ENCODE data around the gene CEACAM19. TPM values are rescaled to one million over a fixed set of nuclear protein-coding genes. Genes with fewer than 3 reads are reported as not detected.
"Not testable (repeated sequence)": the region's sequence is repeated elsewhere in the genome, so short reads cannot be mapped to it uniquely, and the experiment has no call there.

CEACAM19 gene
- total RNA-seq, 1 donor from 2014 or later: 4.2 TPM

- DNase-seq: no peak
- intact Hi-C loops (cut with micrococcal nuclease): no loop called here
- ATAC-seq: no peak
Observed at GRCh38 chr19:44692379-44692721, 21.1 kb downstream of the CEACAM19 start.

- DNase-seq: no peak
- intact Hi-C loops (cut with micrococcal nuclease): no loop called here
- ATAC-seq: no peak
Observed at GRCh38 chr19:44694184-44694579, 22.9 kb downstream of the CEACAM19 start.

GRCh38 chr19:44696939-44697669, 25.8 kb downstream of the CEACAM19 start:
- intact Hi-C loops (cut with micrococcal nuclease): no loop called here
- DNase-seq: no peak
- ATAC-seq: no peak

- DNase-seq: no peak
- intact Hi-C loops (cut with micrococcal nuclease): no loop called here
Observed at GRCh38 chr19:44697670-44698034, 26.4 kb downstream of the CEACAM19 start.

GRCh38 chr19:44698492-44699201, 27.4 kb downstream of the CEACAM19 start, which contains the start of gene CEACAM16:
TSS of gene CEACAM16 (plus strand) at chr19:44699151. CDS start at chr19:44701457, 2,306 bp downstream.
- intact Hi-C loops (cut with micrococcal nuclease): no loop called here
- ATAC-seq: no peak

More at GRCh38 chr19:44697670-44698034, 26.4 kb downstream of the CEACAM19 start:
- ATAC-seq: no peak

GRCh38 chr19:44700547-44700946, 29.3 kb downstream of the CEACAM19 start:
- intact Hi-C loops (cut with micrococcal nuclease): no loop called here
- DNase-seq (no peak), ATAC-seq (no peak)

More at GRCh38 chr19:44698492-44699201, 27.4 kb downstream of the CEACAM19 start, which contains the start of gene CEACAM16:
- no peak for DNase-seq

- no peak for DNase-seq
- intact Hi-C loops (cut with micrococcal nuclease): no loop called here
- ATAC-seq: no peak
Observed at GRCh38 chr19:44701228-44701627, 29.9 kb downstream of the CEACAM19 start.

GRCh38 chr19:44702551-44703176, 31.4 kb downstream of the CEACAM19 start:
- ATAC-seq: no peak
- intact Hi-C loops (cut with micrococcal nuclease): no loop called here
- no peak for DNase-seq

- no peak for ATAC-seq
- DNase-seq: no peak
- intact Hi-C loops (cut with micrococcal nuclease): no loop called here
Observed at GRCh38 chr19:44703336-44704078, 32.2 kb downstream of the CEACAM19 start.

GRCh38 chr19:44704982-44705381, 33.7 kb downstream of the CEACAM19 start:
- intact Hi-C loops (cut with micrococcal nuclease): no loop called here
- ATAC-seq (no peak), DNase-seq (no peak)

- no peak for DNase-seq
- no peak for ATAC-seq
- intact Hi-C loops (cut with micrococcal nuclease): no loop called here
Observed at GRCh38 chr19:44705502-44706010, 34.3 kb downstream of the CEACAM19 start.

GRCh38 chr19:44706506-44707236, 35.4 kb downstream of the CEACAM19 start:
- intact Hi-C loops (cut with micrococcal nuclease): no loop called here
- no peak for ATAC-seq
- no peak for DNase-seq

- intact Hi-C loops (cut with micrococcal nuclease): no loop called here
- ATAC-seq: no peak
- DNase-seq: no peak
Observed at GRCh38 chr19:44707794-44708193, 36.5 kb downstream of the CEACAM19 start.

GRCh38 chr19:44708940-44709339, 37.7 kb downstream of the CEACAM19 start:
- ATAC-seq (no peak), DNase-seq (no peak)
- intact Hi-C loops (cut with micrococcal nuclease): no loop called here

- DNase-seq; ATAC-seq; intact Hi-C loops (cut with micrococcal nuclease): not testable (repeated sequence)
Observed at GRCh38 chr19:44709434-44710266, 38.4 kb downstream of the CEACAM19 start.

- DNase-seq: no peak
- ATAC-seq: no peak
- intact Hi-C loops (cut with micrococcal nuclease): no loop called here
Observed at GRCh38 chr19:44710483-44710882, 39.2 kb downstream of the CEACAM19 start.

GRCh38 chr19:44712864-44713515, 41.7 kb downstream of the CEACAM19 start:
- intact Hi-C loops (cut with micrococcal nuclease): no loop called here
- no peak for ATAC-seq

More at GRCh38 chr19:44712864-44713515, 41.7 kb downstream of the CEACAM19 start:
- no peak for DNase-seq

All from left ventricle myocardium superior (tissue), 1 donor.